Stimulated activated CD8-positive, alpha-beta memory T cell treated with anti-CD3 and anti-CD28 coated beads, Interleukin-15, amount 100 ng/mL, for 4 hours (primary cell): Measurements from ENCODE around the gene RPS28.
"Not testable (repeated sequence)": the region's sequence is repeated elsewhere in the genome, so short reads cannot be mapped to it uniquely, and the experiment has no call there.

ENCODE experiments used
- DNase-seq, 2 donors: peaks; one replicate each; pipeline ENCODE4 v3.0.0-alpha.2; 2020; ENCODE audit warnings: low read depth in 2 of 2

RPS28 gene

DNA sequence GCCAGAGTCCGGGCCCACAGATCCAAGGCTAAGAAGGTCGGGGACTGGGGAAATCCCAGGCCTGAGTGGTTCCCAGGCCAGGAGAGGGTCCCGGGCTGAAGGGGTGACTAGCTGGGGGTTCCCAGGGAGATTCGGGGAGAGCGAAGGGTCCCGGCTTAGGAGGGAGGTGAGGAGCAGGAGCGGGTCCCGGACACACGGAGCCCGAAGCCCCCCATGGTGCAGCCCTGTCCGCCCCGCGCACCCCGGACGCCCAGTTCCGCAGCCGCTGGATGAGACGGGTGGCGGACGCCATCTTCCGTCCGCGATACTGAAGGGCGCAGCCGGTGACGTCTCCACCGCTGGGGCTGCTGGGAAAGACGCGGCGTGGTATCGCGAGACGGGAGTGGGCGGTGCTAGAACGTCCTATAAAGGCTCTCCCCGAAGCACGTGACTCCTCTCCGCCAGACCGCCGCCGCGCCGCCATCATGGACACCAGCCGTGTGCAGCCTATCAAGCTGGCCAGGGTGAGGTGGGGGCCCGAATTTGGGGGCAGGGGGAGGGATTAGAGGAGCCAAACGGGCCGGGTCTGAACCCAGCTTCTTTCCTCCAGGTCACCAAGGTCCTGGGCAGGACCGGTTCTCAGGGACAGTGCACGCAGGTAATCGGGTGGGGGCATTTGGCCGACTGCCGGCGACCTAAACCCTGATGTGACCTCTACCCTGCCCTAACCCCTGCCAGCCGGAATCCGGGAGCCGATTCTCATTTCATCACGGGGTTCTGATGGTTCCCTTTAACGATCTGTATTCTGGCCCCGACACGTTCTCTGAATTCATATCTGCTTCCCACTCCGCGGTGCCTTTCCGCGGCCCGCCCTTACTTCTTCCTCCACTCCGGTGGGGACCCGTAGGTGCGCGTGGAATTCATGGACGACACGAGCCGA, at the start of gene RPS28, which contains the start of gene NDUFA7:
RPS28 (plus strand) TSS at position 430 of the 919 bp plus-strand sequence; CDS start at position 465, 35 bp downstream.
NDUFA7 (minus strand) TSS at position 309 of the 919 bp plus-strand sequence; CDS start at position 292, 17 bp downstream.
- peak; percentile 93 to 94 for DNase-seq

DNA sequence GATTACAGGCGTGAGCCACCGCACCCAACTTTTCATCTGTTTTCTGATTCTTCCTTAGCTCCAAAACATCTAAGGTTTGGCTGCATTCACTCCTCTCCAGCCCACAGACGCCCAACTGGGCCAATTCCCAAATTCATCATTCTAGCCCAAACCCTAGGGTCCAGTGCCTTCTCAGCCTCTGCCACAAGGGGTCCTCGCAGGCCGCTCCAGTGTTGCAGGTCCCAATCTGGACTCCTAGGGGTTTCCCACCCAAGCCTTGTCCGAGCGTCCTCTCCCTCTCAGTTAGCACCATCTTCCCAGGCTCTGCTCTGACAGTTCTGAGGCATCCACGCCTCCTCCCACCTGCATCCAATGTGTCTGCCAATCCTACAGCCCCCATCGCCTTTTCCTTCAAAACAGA, 44.8 kb upstream of the RPS28 start:
- not testable (repeated sequence) for DNase-seq

DNA sequence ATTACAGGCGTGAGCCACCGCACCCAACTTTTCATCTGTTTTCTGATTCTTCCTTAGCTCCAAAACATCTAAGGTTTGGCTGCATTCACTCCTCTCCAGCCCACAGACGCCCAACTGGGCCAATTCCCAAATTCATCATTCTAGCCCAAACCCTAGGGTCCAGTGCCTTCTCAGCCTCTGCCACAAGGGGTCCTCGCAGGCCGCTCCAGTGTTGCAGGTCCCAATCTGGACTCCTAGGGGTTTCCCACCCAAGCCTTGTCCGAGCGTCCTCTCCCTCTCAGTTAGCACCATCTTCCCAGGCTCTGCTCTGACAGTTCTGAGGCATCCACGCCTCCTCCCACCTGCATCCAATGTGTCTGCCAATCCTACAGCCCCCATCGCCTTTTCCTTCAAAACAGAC, 30.0 kb upstream of the RPS28 start:
- not testable (repeated sequence) for DNase-seq

DNA sequence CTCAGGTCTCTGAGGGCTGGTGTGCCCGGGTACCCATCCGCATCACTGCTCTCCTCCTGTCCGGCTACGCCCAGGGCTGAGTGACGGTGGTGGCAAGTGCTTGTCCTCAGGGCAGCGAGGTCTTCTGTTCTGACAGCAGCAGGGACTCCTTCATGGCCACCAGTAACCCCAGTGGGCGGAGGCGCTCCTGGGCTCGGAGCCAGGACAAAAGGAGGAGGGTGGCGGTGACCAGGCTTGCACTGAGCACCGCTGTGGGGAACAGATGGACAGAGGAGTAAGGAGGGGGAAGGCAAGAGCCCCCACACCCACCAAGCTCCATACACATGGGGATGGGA, 19.0 kb upstream of the RPS28 start:
- DNase-seq = no peak

DNA sequence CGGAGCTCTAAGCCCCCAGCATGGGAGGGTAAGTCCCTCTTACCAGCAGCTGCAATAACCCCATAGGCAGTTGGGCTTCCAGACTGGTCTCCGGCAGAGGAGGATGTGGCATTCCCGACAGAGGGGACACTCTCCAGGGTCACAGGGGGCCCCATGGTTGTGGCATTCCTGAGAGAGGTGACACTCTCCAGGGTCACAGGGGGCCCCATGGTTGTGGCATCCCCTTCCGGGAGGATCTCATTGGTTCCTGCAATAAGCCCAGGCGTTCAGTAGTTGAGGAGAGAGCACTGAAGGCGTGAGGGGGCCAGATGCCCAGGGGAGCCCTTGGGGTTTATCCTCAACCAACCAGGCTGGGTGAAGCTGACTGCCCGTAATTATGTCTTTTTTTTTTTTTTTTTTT, 18.6 kb upstream of the RPS28 start:
- no peak for DNase-seq

DNA sequence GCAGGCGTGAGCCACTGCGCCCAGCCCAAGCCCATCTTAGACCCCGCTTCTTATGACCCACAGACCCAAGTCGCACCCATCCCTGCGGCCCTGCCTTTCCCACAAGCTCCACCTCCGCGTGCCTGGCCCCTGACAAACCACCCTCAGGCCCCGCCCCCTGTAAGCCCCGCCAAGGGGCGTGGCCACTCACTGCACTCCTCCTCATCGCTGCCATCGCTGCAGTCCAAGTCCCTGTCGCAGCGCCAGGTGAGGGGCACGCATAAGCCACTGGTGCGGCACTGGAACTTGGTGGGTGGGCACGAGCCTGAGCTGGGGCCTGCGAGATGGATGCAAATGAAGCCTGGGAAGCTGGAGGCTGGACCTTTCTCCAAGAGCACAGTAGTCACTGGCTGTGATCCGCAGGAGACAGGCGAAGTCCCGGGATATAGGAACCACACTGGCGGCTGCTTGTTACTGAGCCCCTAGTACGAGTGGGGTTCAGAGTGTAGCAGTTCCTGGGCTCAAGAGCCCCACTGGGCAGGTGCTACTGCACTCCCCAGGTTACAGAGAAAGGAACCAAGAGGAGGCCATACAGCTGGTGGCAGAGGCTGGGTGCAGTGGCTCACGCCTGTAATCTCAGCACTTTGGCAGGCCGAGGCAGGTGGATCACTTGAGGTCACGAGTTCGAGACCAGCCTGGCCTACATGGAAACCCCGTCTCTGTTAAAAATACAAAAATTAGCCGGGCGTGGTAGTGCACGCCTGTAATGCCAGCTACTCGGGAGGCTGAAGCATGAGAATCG, 16.3 kb upstream of the RPS28 start:
- DNase-seq = no peak

DNA sequence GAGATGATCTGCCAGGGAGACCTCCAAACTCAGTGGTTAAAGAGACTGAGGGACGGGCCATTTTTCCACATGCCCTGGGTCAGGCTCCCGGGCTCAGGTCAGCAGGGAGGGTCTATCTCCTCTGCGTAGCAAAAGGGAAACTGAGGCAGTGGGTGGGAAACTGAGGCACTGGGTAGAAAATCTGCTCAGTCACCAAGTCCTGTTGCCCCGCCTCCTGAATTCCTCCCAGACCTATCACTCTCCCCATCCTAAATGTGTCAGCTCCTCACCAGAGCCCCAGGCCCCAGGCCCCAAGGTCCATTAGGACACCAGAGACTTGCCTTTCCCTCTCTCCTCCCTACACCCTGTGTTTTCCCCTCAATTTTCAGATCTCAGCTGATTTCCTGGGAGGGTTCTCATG, 15.5 kb upstream of the RPS28 start:
- no peak for DNase-seq

DNA sequence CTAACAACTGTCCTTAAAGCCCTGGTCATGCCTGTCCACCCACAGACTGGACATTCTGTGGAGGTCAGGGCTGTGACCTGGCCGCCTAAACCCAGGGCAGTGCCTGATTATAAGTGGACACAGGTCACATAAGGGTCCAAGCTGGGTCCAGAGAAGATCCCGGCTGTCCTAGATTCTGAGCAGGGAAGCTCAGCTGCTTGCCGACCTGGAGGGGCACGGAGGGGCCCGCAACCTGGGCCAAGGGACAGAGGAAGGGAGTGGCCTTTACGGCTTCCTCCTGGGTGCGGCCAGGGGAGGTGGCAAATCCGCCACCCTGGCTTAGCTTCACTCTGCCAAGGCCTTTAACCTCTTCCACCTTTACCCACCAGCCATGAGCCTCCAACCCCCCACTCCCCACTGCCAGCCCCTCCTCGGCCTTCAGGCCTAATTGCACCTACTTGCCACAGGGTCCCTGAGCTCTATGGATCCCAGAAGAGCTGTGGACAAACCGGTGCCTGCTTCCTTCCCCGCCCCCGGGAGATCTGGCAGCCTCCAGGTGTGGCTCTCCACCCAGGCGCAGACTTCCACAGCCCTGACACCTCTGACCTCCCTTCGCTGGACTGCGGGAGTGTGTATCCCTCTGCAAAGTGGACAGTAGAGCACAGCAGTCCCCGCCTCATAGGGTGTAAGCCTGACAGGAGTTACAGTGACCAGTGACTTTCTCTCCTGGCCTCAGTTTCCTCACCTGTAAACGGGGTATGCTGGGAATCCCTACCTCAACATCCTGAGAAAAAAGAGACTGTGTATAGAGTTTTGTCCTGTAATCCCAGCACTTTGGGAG, 14.9 kb upstream of the RPS28 start:
- DNase-seq = no peak

DNA sequence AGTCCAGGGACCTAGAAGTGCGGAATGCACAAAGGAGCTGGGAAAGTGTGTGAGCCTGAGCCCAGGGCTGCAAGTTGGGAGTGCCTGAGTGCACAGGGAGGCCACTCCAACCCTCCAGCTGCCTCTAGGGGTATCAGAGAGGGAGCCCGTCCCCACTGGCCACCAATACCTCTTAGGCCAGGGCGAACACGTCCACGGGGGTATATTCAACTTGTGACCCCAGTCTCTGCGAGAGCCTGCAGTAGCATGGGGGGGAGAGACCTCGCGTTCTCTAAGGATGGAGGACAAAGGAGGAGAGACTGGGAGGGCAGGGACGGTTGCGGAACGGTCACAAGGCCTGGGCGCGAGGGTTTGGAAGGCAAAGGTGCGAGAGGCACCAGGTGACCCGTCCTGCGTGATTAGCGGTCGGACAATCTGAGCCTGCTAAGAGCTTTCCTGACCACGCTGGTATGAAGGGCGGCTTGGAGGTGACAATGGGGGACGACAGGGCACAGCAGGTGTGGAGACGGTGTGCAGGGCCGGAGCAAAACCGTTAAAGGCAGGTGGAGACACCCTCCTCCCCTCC, 13.8 kb upstream of the RPS28 start:
- DNase-seq = no peak

DNA sequence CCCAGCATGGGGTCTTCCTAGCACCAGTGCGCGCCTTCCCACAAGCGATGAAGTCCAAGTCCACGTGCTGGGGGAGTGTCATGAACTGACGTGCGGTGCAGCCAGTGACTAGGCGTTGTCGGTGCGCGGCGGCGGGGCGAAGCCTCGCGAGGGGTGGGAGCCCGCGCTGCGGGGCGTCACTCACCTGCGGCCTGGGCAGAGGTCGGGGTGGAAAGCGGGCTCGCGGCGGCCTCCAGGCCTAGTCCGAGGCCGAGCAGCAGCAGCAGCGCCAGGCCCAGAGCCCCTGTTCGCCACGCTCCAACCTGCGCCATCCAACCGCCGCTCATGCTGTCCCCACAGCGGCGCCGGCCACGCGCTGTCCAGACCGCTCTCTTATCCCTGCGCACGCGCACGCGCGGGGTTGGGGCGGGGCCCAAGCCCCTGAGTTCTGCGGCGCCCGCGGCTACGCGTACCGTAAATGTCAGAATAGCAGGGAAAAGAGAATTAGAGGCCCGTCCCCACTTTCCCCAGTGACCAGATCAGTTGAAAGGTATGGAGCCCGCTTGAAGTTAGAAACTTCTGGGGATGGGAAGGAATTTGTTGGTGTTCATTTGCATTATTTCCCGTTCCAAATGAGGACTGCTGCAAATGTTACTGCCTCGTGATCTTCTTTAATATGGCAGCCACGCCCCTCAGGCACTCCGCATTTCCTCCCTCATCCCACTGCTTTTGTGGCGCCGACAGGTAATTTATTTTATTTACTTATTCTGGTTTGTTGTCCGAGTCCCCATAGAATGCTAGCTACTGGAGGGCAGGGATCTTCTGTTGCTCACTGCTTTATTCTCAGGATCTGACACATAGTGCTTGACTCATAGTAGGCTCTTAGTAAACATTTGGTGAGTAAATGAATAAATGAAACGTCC, 13.1 kb upstream of the RPS28 start, which contains the start of gene CD320:
CD320 (minus strand) TSS at position 394 of the 902 bp plus-strand sequence; CDS start at position 326, 68 bp downstream.
- DNase-seq = peak; percentile 68 to 71

DNA sequence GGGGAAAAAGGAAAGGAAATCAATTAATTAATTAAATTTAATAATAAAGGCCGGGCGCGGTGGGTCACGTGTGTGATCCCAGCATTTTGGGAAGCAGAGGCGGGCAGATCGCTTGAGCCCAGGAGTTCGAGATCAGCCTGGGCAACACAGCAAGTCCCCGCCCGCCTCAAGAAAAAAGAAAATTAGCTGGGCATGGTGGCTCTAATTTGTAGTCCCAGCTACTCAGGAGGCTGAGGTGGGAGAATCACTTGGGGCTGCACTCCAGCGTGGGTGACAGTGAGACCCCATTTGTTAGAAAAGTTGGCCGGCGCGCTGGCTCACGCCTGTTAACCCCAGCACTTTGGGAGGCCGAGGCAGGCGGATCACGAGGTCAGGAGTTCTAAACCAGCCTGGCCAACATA, 12.4 kb upstream of the RPS28 start:
- no peak for DNase-seq

DNA sequence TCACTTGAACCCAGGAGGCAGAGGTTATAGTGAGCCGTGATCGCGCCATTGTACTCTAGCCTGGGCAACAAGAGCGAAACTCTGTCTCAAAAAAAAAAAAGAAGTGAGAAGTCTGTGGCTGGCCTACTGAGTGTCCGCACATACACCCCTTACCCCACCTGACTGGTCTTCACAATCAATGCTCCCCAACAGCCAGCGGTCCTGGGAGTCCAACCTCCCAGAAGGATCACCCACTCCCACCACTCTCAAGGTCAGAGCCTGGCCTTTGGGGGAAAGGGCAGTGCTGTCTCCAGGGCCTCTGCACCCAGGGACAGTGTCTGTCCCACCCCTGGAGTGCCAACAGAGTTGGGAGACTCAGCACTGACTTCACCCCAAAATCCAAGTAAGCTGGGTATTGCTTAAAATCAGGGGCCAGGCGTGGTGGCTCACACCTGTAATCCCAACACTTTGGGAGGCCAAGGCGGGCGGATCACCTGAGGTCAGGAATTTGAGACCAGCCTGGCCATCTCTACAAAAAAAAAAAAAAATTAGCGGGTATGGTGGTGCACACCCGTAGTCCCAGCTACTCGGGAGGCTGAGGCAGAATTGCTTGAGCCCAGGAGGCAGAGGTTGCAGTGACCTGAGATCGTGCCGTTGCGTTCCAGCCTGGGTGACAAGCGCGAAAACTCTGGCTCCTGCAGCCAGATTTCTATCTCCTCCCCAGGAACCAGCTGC, 10.8 kb upstream of the RPS28 start:
- DNase-seq = no peak

DNA sequence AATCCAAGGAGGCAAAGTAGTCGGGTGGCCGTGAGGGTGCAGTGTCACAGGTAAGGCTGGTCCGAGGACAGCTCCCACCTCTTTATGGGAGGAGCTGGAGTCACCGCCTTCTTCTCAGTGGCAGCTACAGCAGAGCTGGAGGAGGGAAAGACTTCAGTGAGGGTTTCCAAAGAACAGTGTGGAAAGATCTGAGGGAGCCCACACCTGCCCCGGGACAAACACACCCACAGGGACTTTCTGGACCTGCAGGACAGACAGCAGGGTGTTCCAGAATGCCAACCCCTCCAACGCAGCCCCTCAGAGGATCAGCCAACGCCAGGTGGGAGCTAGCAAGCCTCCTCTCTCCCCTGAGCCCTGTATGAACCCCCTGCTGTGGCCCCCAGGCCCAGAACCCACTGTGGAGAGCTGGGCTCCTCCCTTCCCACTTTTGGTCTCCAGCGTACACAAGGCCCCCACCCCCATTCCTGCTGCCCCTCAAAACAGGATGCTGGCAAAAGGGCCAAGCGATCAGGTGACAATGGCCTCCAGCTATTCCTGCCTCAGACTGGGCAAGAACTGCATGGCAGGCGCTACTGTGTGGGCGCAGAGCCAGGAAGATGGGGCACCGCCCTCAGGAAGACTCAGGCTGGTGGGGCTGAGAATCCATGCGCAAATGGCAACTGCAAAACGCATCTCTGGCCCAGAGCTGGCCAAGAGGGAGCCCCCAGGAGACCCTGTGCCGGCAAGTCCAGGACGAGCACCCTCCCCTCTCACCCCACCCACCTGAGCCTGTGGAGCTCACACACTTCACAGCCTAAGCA, 9.6 kb upstream of the RPS28 start:
- no peak for DNase-seq

DNA sequence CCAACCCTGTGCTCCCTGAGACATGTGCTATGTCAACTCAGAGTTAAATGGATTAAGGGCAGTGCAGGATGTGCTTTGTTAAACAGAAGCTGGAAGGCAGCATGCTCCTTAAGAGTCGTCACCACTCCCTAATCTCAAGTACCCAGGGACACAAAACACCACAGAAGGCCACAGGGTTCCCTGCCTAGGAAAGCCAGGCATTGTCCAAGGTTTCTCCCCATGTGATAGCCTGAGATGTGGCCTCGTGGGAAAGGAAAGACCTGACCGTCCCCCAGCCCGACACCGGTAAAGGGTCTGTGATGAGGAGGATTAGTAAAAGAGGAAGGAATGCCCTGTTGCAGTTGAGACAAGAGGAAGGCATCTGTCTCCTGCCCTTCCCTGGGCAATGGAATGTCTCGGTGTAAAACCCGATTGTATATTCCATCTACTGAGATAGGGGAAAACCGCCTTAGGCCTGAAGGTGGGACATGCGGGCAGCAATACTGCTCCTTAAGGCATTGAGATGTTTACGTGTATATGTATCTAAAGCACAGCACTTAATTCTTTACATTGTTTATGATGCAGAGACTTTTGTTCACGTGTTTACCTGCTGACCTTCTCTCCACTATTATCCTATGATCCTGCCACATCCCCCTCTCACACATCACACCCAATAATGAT, 6.2 kb upstream of the RPS28 start:
- not testable (repeated sequence) for DNase-seq

DNA sequence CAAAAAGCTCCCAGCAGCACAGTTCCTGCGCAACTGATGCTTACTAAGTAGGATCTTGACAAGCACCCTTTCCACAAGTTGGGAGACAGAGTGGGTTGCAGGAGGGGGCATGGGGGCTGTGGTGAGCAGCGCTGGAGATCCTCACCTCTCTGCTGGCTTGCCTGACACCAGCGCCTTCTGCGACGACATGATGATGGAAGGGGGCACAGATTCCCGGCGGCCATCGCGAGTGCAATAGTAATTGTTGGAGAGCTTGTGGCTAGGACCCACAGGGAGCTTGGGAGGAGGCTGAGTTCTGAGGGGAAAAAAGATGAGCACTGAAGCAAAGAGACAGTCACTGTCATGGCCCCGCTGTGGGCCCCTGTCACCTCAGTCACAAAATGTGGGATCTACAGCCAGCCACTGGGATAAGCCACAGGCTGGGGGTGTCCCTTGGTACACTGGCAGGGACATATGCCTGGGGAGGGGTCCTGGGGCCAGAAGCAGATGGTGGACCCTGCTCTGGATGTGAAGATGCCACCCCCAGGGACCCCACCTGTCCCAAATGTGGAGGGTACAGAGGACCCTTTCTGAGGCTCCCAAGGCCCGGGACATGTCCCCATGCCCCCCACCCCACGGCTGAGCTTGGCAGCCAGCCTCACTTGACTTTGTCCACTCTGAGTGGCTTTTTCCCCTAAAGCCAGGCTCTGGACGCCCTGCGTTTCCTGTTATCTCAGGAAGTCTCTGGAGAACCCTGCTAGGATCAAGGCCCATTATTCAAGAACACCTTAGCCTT, 4.8 kb upstream of the RPS28 start:
- no peak for DNase-seq

DNA sequence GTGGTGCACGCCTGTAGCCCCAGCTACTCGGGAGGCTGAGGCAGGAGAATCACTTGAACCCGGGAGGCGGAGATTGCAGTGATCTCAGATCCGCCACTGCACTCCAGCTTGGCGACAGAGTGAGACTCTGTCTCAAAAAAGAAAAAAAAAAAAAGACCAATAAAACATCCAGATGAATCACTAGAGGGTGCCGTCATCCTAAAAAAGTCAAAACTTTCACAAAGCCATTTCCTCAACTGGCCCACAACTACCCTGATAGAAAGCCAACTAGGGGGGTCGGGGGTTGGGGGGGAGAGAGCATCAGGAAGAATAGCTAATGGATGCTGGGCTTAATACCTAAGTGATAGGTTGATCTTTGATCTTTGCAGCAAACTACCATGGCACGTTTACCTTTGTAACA, 2.5 kb upstream of the RPS28 start:
- DNase-seq = not testable (repeated sequence)

DNA sequence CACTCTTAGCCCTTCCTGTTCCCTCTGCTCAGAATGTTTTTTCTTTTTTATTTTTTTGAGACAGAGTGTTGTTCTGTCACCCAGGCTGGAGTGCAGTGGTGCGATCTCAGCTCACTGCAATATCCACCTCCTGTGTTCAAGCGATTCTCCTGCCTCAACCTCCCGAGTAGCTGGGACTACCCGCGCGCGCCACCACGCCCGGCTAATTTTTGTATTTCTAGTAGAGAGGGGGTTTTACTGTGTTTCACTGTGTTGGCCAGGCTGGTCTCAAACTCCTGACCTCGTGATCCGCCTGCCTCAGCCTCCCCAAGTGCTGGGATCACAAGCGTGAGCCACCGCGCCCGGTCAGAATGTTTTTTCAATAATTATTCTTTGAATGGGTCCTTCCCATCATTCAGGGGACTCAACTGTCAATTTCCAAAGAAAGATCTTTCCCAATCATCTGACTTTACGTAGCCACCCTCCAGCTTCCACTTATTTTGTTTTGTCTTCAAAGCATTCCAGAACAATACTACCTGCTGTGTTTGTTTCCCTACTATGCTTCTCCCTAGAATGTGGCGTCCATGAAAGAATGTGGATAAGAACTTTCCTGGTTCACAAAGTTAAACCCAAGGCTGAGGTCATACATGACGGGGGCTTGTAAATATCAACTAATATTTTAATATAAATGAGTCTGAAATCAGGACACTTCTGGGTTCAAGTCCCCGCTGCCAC, 1.3 kb upstream of the RPS28 start:
- no peak for DNase-seq
